Keratinocyte (primary cell): ENCODE results near the gene HOXD1. TPM values are rescaled to one million over a fixed set of nuclear protein-coding genes. Genes with fewer than 3 reads are reported as not detected.

Experiments
- DNase-seq: peaks from one replicate; pipeline ENCODE4 v3.0.0-alpha.2; 2011; ENCODE audit warnings: low read depth, missing footprints, low spot score
- FAIRE-seq: peaks from 2 replicates; lab custom pipeline; 2011; peaks lifted over from hg19 to GRCh38; lab: Jason Lieb, UNC
- H2AFZ ChIP-seq: 2 replicates; pipeline ENCODE4 v1.6.0; 2012; ENCODE audit warnings: low read length, control low read depth, inconsistent platforms; ENCODE audit not compliant: control insufficient read depth
- H3K27ac ChIP-seq: 2 replicates; pipeline ENCODE4 v1.5.1; 2011; ENCODE audit warnings: low read length; ENCODE audit not compliant: control insufficient read depth, insufficient read depth
- H3K27me3 ChIP-seq: 3 replicates; pipeline ENCODE4 v1.6.0; 2011; ENCODE audit warnings: low read length; ENCODE audit not compliant: control insufficient read depth, insufficient read depth; ENCODE audit errors: extremely low read depth
- H3K36me3 ChIP-seq, 2 experiments: 2 replicates in 1 of 2; 3 replicates in 1 of 2; pipeline ENCODE4 v1.5.1; 2011; ENCODE audit warnings: low read length in 2 of 2, mild to moderate bottlenecking in 1 of 2; ENCODE audit not compliant: control insufficient read depth in 2 of 2, insufficient read depth in 2 of 2; ENCODE audit errors: extremely low read depth in 1 of 2
- H3K4me1 ChIP-seq: 3 replicates; pipeline ENCODE4 v1.5.1; 2011; ENCODE audit warnings: low read length; ENCODE audit not compliant: control insufficient read depth, insufficient read depth; ENCODE audit errors: extremely low read depth
- H3K4me2 ChIP-seq: 3 replicates; pipeline ENCODE4 v1.6.0; 2011; ENCODE audit warnings: low read depth, low read length; ENCODE audit not compliant: control insufficient read depth, insufficient read depth; ENCODE audit errors: extremely low read depth
- H3K4me3 ChIP-seq, 3 experiments: fragments of 200-600 bp in 1 of 3; sonication (generic) in 1 of 3; 2 replicates in 2 of 3; 3 replicates in 1 of 3; pipeline ENCODE4 v1.5.1; 2011 to 2016; ENCODE audit warnings: low read length in 3 of 3, mild to moderate bottlenecking in 3 of 3, control low read depth in 2 of 3, inconsistent platforms in 1 of 3, low read depth in 1 of 3, mixed read lengths in 1 of 3, mixed run types in 1 of 3, moderate library complexity in 1 of 3; ENCODE audit not compliant: control insufficient read depth in 2 of 3, insufficient read depth in 2 of 3; ENCODE audit errors: extremely low read depth in 1 of 3
- H3K79me2 ChIP-seq: 2 replicates; pipeline ENCODE4 v1.6.0; 2012; ENCODE audit warnings: low read length; ENCODE audit not compliant: control insufficient read depth, insufficient read depth
- H3K9ac ChIP-seq: 3 replicates; pipeline ENCODE4 v1.6.0; 2011; ENCODE audit warnings: low read length; ENCODE audit not compliant: control insufficient read depth, insufficient read depth; ENCODE audit errors: extremely low read depth
- H3K9me1 ChIP-seq: 3 replicates; pipeline ENCODE4 v1.6.0; 2011; ENCODE audit warnings: low read length; ENCODE audit not compliant: control insufficient read depth, insufficient read depth; ENCODE audit errors: extremely low read depth
- H3K9me3 ChIP-seq: 2 replicates; pipeline ENCODE4 v1.5.1; 2012; ENCODE audit warnings: low read depth, low read length; ENCODE audit not compliant: control insufficient read depth
- H4K20me1 ChIP-seq: 3 replicates; pipeline ENCODE4 v1.6.0; 2011; ENCODE audit warnings: low read length; ENCODE audit not compliant: control insufficient read depth, insufficient read depth; ENCODE audit errors: extremely low read depth
- CTCF ChIP-seq, 3 experiments: IDR thresholded peaks in 1 of 3; conservative IDR thresholded peaks in 1 of 3; optimal IDR thresholded peaks in 1 of 3; 2 replicates in 2 of 3; 3 replicates in 1 of 3; pipeline versions ENCODE3 to v1.5.1; 2011; ENCODE audit warnings: low read length in 3 of 3, mild to moderate bottlenecking in 3 of 3, moderate library complexity in 2 of 3, control low read depth in 1 of 3, inconsistent platforms in 1 of 3; ENCODE audit not compliant: insufficient read depth in 2 of 3; ENCODE audit errors: extremely low read depth in 1 of 3
- EZH2 ChIP-seq: IDR thresholded peaks from one replicate; pipeline ENCODE4 v1.6.1; 2012; ENCODE audit warnings: inconsistent platforms, mild to moderate bottlenecking, low read length, moderate library complexity
- dilution Hi-C: fragments of 300-500 bp; cut with MboI; formaldehyde crosslinking; loops from one replicate; pipeline ENCODE4 v1.7.0; 2020; ENCODE audit warnings: low sequenced_read_pairs; ENCODE audit not compliant: extremely low pct_ligation_motif_present
- polyA plus RNA-seq, 5 experiments: library from polyadenylated mRNA; depleted of rRNA in 3 of 5; stranded (reverse) in 3 of 5; stranded (forward) in 1 of 5; unstranded in 1 of 5; fragments of >200 nt; gene quantifications; 1 replicate in 1 of 5; 2 replicates in 3 of 5; 3 replicates in 1 of 5; pipeline versions ENCODE4 v1.2.1 to v1.2.3, GENCODE V29; 2011 to 2012; ENCODE audit warnings: missing spikeins in 2 of 5, low read depth in 1 of 5, low replicate concordance in 1 of 5

The HOXD1 gene
- polyA plus RNA-seq, 1 donor (not counting 4 experiments of a cell fraction or from before 2014, with no cell fraction given), result not detected

GRCh38 chr2:176173567-176174381, 14.7 kb upstream of the HOXD1 start:
- H3K4me3 ChIP-seq, result no peak overlapping the region
- peaks cover 87% of the 10 kb centered on the region for H3K27me3 ChIP-seq
- H3K4me2 ChIP-seq, result no peak overlapping the region
- peaks cover 4% of the 10 kb centered on the region for H3K4me1 ChIP-seq
- no peak overlapping the region for H2AFZ ChIP-seq
- H3K79me2 ChIP-seq, result no peaks in the 10 kb centered on the region
- dilution Hi-C loops, result loop anchor here (25.0 kb wide), 1 partner anchor 464 kb away; no protein-coding TSS in a partner anchor
- TF ChIP-seq EZH2, result peak; percentile 69
- TF ChIP-seq CTCF (optimal IDR thresholded peaks at IDR 0.05 in 1 of 3, IDR thresholded peaks at IDR 0.05 in 1 of 3, conservative IDR thresholded peaks at IDR 0.05 in 1 of 3; ENCODE audit: extremely low read depth in 1 of 3, insufficient read depth in 2 of 3, low read length in 3 of 3), result no peak
- FAIRE-seq (no peak), DNase-seq (no peak)
- no peak overlapping the region for H3K27ac ChIP-seq
- no peak overlapping the region for H3K9ac ChIP-seq
- peaks cover 2% of the 10 kb centered on the region for H4K20me1 ChIP-seq
- no peaks in the 10 kb centered on the region for H3K9me1 ChIP-seq
- H3K9me3 ChIP-seq, result peaks cover 5% of the 10 kb centered on the region
- no peaks in the 10 kb centered on the region for H3K36me3 ChIP-seq

GRCh38 chr2:176174382-176174823, 14.1 kb upstream of the HOXD1 start:
- TF ChIP-seq EZH2 (peak; percentile 64), CTCF (optimal IDR thresholded peaks at IDR 0.05 in 1 of 3, IDR thresholded peaks at IDR 0.05 in 1 of 3, conservative IDR thresholded peaks at IDR 0.05 in 1 of 3; ENCODE audit: extremely low read depth in 1 of 3, insufficient read depth in 2 of 3, low read length in 3 of 3) (no peak)
- Histone ChIP-seq H3K27me3 (peaks cover 93% of the 10 kb centered on the region), H3K4me3 (no peak overlapping the region), H3K9me1 (no peaks in the 10 kb centered on the region), H3K79me2 (no peaks in the 10 kb centered on the region), H3K4me1 (peaks cover 4% of the 10 kb centered on the region), H3K36me3 (no peaks in the 10 kb centered on the region), H3K27ac (no peak overlapping the region), H3K9ac (no peak overlapping the region), H3K9me3 (peaks cover 5% of the 10 kb centered on the region), H2AFZ (no peak overlapping the region), H4K20me1 (peaks cover 2% of the 10 kb centered on the region), H3K4me2 (no peak overlapping the region)
- DNase-seq, result no peak
- FAIRE-seq, result no peak
- dilution Hi-C loops, result loop anchor here (25.0 kb wide), 1 partner anchor 463 kb away; no protein-coding TSS in a partner anchor
